Epithelial cell of proximal tubule (primary cell): ENCODE results near the gene WSB2. TPM values are rescaled to one million over a fixed set of nuclear protein-coding genes. Genes with fewer than 3 reads are reported as not detected.
"Not testable (repeated sequence)": the region's sequence is repeated elsewhere in the genome, so short reads cannot be mapped to it uniquely, and the experiment has no call there.

Experiments used
- DNase-seq: peaks from one replicate; pipeline ENCODE4 v3.0.0-alpha.2; 2011; ENCODE audit warnings: low read depth
- H3K4me3 ChIP-seq: 2 replicates; pipeline ENCODE4 v1.5.1; 2011; ENCODE audit warnings: low read depth, mild to moderate bottlenecking, low read length
- CTCF ChIP-seq: conservative IDR thresholded peaks from 2 replicates; pipeline ENCODE4 v1.5.1; 2012; ENCODE audit warnings: low read depth, mild to moderate bottlenecking, low read length
- total RNA-seq: library from RNA; depleted of rRNA; stranded (reverse); fragments of >200 nt; gene quantifications from 2 replicates; pipeline ENCODE4 v1.2.3, GENCODE V29; 2015

Gene WSB2
- total RNA-seq, 1 donor from 2014 or later: 79.6 TPM

- no peak for TF ChIP-seq CTCF
- H3K4me3 ChIP-seq: no peak overlapping the region
- no peak for DNase-seq
These were observed 47.7 kb downstream of the WSB2 start for GRCh38 chr12:118013283-118013682.

- TF ChIP-seq CTCF: no peak
- DNase-seq: no peak
- no peak overlapping the region for H3K4me3 ChIP-seq
These were observed 49.0 kb downstream of the WSB2 start for GRCh38 chr12:118011961-118012360.

GRCh38 chr12:118011377-118011776 is 49.6 kb downstream of the WSB2 start:
- TF ChIP-seq CTCF: no peak
- H3K4me3 ChIP-seq: no peak overlapping the region
- no peak for DNase-seq

- DNase-seq: no peak
- H3K4me3 ChIP-seq: no peak overlapping the region
- no peak for TF ChIP-seq CTCF
These were observed 50.1 kb downstream of the WSB2 start for GRCh38 chr12:118010903-118011302.

GRCh38 chr12:117999806-118000205 is 61.2 kb downstream of the WSB2 start:
- not testable (repeated sequence) for H3K4me3 ChIP-seq, DNase-seq

GRCh38 chr12:117998719-117999118 is 62.3 kb downstream of the WSB2 start:
- DNase-seq: no peak

GRCh38 chr12:117994551-117995438 is 66.2 kb downstream of the WSB2 start:
- H3K4me3 ChIP-seq: no peak overlapping the region
- no peak for DNase-seq

More at GRCh38 chr12:117998719-117999118, 62.3 kb downstream of the WSB2 start:
- H3K4me3 ChIP-seq: no peak overlapping the region
- no peak for TF ChIP-seq CTCF

More at GRCh38 chr12:117994551-117995438, 66.2 kb downstream of the WSB2 start:
- no peak for TF ChIP-seq CTCF
